ES-I3 (cell line): ENCODE results near the gene TRHDE.

ENCODE experiments used
- H3K36me3 ChIP-seq: 2 replicates; pipeline ENCODE4 v1.6.1; 2013; ENCODE audit warnings: mild to moderate bottlenecking, low read length, control low read depth, moderate library complexity; ENCODE audit not compliant: insufficient read depth
- H3K4me1 ChIP-seq: 2 replicates; pipeline ENCODE4 v1.6.1; 2013; ENCODE audit warnings: mild to moderate bottlenecking, control low read depth, low read length; ENCODE audit not compliant: insufficient read depth
- H3K9ac ChIP-seq: 2 replicates; pipeline ENCODE4 v1.6.1; 2013; ENCODE audit warnings: low read depth, mild to moderate bottlenecking, low read length, moderate library complexity
- H3K9me3 ChIP-seq: 2 replicates; pipeline ENCODE4 v1.6.1; 2013; ENCODE audit warnings: mild to moderate bottlenecking, low read length, moderate library complexity; ENCODE audit not compliant: control insufficient read depth, insufficient read depth

TRHDE gene, protein sequence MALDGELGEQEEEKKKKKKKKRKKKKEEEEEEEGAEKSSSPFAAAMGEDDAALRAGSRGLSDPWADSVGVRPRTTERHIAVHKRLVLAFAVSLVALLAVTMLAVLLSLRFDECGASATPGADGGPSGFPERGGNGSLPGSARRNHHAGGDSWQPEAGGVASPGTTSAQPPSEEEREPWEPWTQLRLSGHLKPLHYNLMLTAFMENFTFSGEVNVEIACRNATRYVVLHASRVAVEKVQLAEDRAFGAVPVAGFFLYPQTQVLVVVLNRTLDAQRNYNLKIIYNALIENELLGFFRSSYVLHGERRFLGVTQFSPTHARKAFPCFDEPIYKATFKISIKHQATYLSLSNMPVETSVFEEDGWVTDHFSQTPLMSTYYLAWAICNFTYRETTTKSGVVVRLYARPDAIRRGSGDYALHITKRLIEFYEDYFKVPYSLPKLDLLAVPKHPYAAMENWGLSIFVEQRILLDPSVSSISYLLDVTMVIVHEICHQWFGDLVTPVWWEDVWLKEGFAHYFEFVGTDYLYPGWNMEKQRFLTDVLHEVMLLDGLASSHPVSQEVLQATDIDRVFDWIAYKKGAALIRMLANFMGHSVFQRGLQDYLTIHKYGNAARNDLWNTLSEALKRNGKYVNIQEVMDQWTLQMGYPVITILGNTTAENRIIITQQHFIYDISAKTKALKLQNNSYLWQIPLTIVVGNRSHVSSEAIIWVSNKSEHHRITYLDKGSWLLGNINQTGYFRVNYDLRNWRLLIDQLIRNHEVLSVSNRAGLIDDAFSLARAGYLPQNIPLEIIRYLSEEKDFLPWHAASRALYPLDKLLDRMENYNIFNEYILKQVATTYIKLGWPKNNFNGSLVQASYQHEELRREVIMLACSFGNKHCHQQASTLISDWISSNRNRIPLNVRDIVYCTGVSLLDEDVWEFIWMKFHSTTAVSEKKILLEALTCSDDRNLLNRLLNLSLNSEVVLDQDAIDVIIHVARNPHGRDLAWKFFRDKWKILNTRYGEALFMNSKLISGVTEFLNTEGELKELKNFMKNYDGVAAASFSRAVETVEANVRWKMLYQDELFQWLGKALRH

DNA sequence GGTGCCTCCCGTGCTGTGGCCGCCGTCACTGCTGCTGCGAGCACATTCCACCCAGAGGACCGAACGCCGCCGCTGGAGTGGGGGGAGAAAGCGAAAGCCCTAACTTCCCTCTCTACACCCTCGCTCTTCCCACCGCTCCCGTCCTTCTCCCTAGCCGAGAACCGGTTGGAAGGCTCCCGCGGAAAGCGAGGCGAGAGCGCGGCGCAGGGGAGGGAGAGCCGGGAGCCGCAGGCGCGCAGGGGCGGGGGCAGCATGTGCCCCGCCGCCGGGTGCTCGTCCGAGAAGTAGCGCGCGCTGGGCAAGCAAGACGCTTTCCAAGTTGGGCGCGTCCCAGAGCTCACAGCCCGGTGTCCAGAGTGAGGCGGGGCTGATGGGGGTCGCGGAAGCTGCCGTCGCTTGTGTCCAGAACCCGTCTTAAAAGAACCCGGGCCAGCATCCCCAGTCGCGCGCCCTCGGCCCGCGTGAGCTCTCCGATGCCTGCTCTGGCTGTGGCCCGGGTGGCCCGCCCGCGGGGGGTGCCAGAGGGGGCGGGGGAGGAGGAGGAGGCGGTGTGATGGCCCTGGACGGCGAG is at the start of gene TRHDE:
Gene TRHDE (plus strand): TSS at position 280 of the 571 bp plus-strand sequence. CDS start 274 bp downstream, at position 554.
- Histone ChIP-seq H3K4me1 (peaks cover 8% of the 10 kb centered on the region; the same call in 1 of the 2 replicates), H3K9me3 (no peaks in the 10 kb centered on the region), H3K9ac (peak within 1 kb of the TSS; percentile 70), H3K36me3 (no peaks in the 10 kb centered on the region)

DNA sequence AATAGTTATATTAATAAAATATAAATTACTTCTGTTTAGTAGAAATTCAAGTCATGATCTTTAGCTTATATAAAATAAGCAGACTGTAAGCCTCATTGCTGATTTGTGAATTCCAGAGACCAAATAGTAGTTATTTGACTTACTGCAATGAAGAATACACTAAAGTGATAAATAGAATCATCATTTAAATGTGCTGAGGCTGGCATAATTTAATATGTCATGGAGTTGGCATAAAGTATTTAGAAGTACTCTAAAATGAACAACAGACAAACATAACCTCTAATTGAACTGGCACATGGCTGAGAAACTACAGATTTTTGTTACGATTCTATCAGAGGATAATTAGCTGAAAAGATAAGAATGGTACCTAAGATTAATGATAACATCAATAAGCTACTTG is 45.7 kb upstream of the TRHDE start:
- H3K4me1 ChIP-seq: no peaks in the 10 kb centered on the region
- H3K36me3 ChIP-seq: no peaks in the 10 kb centered on the region
- no peak overlapping the region for H3K9ac ChIP-seq
- peaks cover 5% of the 10 kb centered on the region; the same call in 1 of the 2 replicates for H3K9me3 ChIP-seq

- H3K36me3 ChIP-seq: no peaks in the 10 kb centered on the region
- H3K9ac ChIP-seq: no peak overlapping the region
- no peaks in the 10 kb centered on the region for H3K4me1 ChIP-seq
- peaks cover 5% of the 10 kb centered on the region; the same call in 1 of the 2 replicates for H3K9me3 ChIP-seq
Measured at GRCh38 chr12:72228424-72228823, 43.7 kb upstream of the TRHDE start.

DNA sequence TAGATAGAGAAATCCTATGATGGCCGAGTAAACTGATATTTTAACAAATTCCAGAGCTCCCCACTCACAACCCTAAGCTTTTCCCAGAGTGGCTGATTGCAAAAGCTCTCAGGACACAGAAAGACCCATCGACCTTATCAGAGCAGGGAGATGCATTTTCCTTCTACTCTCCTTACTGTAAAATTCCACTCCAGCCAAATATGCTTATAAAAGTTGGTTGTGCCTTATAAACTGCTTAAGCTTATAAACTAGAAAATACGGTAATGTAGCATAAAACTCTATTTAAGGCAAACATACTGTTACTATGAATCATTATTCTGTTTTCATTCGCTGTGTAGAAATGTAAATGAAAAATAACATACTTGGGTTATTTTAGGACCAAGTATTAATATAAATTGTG is 41.6 kb upstream of the TRHDE start:
- Histone ChIP-seq H3K36me3 (no peaks in the 10 kb centered on the region), H3K9me3 (peaks cover 5% of the 10 kb centered on the region; the same call in 1 of the 2 replicates), H3K9ac (no peak overlapping the region), H3K4me1 (no peaks in the 10 kb centered on the region)

DNA sequence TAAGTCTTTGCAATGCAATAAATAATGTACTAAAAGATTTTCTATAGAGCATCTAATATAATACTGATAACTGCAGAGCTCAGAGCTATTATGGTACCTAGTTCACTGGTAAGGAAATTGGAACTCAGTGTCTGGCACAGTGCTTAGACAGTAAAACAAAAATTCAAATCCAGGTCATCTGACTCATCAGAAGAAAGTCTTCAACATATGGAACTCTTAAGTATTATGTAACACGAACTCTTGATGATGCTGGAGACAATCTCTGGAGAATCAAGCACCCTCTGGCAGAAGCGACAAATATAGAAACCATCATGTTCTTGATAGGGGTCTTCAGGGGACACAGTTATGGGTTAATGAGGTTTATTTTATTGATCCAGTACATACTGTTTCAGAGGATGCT is 37.3 kb upstream of the TRHDE start:
- Histone ChIP-seq H3K9me3 (no peaks in the 10 kb centered on the region), H3K9ac (no peak overlapping the region), H3K36me3 (no peaks in the 10 kb centered on the region), H3K4me1 (no peaks in the 10 kb centered on the region)

DNA sequence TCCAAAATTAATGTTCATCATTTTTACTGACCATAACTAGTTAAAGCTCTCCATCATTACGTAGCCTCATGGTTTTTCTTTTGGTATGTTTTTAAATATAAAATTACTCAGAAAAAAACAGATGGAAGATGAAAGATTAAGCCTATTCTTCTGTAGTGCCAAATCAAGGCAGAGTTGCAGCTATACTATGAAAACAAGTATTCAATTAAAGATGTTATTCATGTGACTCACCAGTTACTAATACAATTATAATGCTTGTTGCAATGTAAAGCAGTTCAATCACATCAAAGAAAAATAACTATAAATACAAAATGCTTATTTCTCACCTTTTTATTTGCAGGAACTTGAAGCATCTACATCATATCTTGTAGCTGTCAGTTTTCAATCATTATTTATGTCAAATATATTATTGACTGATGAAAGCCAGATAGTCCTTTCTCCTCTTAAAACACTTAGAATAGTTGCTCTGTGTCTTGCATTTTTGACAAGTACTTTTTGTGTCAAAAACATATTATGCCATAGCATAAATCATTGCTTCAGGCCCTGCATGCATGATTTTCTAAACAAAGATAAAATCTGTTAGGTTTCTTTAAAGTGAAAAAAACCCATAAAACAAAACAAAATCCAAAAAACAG is 36.0 kb upstream of the TRHDE start:
- Histone ChIP-seq H3K36me3 (no peaks in the 10 kb centered on the region), H3K9me3 (no peaks in the 10 kb centered on the region), H3K4me1 (no peaks in the 10 kb centered on the region), H3K9ac (no peak overlapping the region)

GRCh38 chr12:72241552-72241951 is 30.6 kb upstream of the TRHDE start:
- no peak overlapping the region for H3K9ac ChIP-seq

DNA sequence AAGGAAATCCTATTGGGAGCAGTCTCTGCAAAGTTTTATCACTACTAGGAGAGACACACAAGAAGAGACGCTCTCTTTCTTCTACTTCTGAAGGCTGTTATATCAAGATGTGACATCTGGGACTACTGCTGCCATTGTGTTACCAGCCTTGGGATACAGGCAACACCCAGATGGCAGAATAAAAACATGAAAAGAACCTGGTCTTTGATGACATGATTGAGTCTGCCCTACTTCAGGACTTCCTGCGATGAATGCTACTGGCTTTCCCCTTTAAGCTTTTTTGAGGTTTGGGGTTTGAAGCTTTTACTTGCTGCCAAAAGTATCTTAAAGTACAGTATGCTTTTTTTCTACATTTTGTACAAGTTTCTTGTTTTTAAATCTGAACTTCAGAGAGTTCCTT is 29.2 kb upstream of the TRHDE start:
- Histone ChIP-seq H3K9ac (no peak overlapping the region), H3K4me1 (no peaks in the 10 kb centered on the region), H3K36me3 (no peaks in the 10 kb centered on the region)

More at GRCh38 chr12:72241552-72241951, 30.6 kb upstream of the TRHDE start:
- no peaks in the 10 kb centered on the region for H3K4me1 ChIP-seq
- H3K9me3 ChIP-seq: no peaks in the 10 kb centered on the region
- no peaks in the 10 kb centered on the region for H3K36me3 ChIP-seq

GRCh38 chr12:72246370-72246769 is 25.8 kb upstream of the TRHDE start:
- Histone ChIP-seq H3K36me3 (no peaks in the 10 kb centered on the region), H3K4me1 (no peaks in the 10 kb centered on the region), H3K9me3 (no peaks in the 10 kb centered on the region), H3K9ac (no peak overlapping the region)

More for the DNA sequence above, 29.2 kb upstream of the TRHDE start:
- no peaks in the 10 kb centered on the region for H3K9me3 ChIP-seq

DNA sequence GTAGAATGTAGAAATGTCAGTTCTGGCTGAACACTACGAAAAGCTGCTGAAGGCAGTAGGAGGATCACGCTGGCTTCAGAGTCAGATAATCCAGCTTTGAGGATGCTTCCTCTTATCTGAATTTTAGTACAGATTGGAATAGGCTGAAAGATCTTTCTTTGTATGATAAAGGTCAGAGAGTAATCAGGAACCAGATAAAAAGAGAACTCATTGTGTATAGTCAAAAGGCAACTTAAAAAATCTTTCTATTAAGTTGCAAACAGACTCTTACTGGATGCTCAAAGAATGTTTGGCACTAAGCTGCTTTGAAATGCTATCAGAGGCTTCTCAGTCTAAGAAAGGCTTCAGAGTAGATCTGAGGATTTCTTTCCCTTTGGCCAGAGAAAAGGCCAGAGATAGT is 21.8 kb upstream of the TRHDE start:
- no peaks in the 10 kb centered on the region for H3K9me3 ChIP-seq
- no peak overlapping the region for H3K9ac ChIP-seq
- no peaks in the 10 kb centered on the region for H3K4me1 ChIP-seq
- H3K36me3 ChIP-seq: no peaks in the 10 kb centered on the region

GRCh38 chr12:72256725-72257124 is 15.4 kb upstream of the TRHDE start:
- no peak overlapping the region for H3K9ac ChIP-seq
- H3K36me3 ChIP-seq: no peaks in the 10 kb centered on the region
- no peaks in the 10 kb centered on the region for H3K9me3 ChIP-seq
- H3K4me1 ChIP-seq: no peaks in the 10 kb centered on the region

- no peak overlapping the region for H3K9ac ChIP-seq
- no peaks in the 10 kb centered on the region for H3K9me3 ChIP-seq
- H3K36me3 ChIP-seq: no peaks in the 10 kb centered on the region
- no peaks in the 10 kb centered on the region for H3K4me1 ChIP-seq
Measured at GRCh38 chr12:72261885-72262284, 10.3 kb upstream of the TRHDE start.

- no peaks in the 10 kb centered on the region for H3K36me3 ChIP-seq
- H3K4me1 ChIP-seq: peaks cover 4% of the 10 kb centered on the region; the same call in 1 of the 2 replicates
- no peak overlapping the region for H3K9ac ChIP-seq
- no peaks in the 10 kb centered on the region for H3K9me3 ChIP-seq
Measured at GRCh38 chr12:72264548-72265175, 7.5 kb upstream of the TRHDE start.
